ENCODE measurements around the gene PRCC.

Gene PRCC

DNA sequence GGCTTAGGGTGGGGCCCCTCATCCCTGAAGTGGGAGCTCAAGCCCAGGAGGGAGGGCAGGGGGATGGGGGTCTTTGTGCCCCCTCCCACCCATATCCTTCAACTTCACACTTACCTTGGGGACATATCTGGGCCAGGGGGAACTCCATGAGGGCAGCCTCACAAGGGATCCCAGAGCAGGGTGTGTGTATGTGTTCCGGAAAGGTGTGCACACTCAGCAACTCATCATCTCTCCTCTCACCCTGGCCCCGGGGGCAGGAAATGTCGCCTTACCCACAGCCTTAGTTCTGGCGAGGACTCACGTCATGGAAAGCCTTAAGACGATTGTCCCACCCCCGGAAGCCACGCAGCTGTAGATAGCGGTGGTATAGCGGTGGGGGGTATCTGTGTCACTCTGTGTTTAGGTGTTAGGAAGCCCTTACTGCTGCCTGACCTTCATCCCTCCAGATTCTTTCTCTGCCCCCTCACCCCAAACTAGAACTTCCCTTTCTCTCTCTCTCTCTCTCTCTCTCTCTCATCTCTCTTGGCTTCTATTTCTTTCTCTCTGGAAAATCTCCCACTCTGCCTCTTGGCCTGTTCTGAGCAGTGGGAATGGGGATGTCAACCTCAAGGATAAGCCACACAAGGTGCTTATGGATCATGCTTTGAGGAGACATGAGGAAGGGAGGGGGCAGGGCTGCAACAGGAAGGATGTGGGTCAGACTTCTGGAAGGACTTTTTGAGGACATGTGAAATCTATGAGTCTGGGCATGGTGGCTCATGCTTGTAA lies 49.4 kb downstream of the PRCC start, which contains the start of gene SH2D2A:
Gene SH2D2A, minus strand, starts transcription at position 288 of the 768 bp plus-strand sequence. Its CDS starts 140 bp downstream, at position 148.
- peak within 1 kb of the TSS; percentile 52 for H3K4me3 ChIP-seq (ENCODE audit: low read depth, low read length)

DNA sequence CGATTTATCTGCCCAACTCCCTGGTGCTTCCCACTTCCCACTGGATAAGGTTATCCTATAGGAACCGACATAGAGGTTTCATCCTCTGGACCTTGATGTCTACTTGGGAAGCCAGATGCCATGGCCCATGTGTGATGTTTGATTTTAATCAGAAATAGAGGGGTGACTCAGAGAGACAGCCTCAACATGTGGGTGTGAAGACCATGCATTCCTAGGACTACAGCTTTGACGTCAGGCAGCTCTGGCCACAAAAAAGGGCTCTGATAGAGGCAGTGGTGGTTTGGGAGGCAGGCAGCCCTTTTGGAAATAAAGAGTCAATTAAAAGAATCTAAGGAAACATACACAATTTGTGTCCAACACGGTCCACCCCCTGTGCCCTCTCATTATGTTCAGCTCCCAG lies 54.5 kb downstream of the PRCC start:
- TF ChIP-seq, protein P1, sequence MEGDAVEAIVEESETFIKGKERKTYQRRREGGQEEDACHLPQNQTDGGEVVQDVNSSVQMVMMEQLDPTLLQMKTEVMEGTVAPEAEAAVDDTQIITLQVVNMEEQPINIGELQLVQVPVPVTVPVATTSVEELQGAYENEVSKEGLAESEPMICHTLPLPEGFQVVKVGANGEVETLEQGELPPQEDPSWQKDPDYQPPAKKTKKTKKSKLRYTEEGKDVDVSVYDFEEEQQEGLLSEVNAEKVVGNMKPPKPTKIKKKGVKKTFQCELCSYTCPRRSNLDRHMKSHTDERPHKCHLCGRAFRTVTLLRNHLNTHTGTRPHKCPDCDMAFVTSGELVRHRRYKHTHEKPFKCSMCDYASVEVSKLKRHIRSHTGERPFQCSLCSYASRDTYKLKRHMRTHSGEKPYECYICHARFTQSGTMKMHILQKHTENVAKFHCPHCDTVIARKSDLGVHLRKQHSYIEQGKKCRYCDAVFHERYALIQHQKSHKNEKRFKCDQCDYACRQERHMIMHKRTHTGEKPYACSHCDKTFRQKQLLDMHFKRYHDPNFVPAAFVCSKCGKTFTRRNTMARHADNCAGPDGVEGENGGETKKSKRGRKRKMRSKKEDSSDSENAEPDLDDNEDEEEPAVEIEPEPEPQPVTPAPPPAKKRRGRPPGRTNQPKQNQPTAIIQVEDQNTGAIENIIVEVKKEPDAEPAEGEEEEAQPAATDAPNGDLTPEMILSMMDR (IDR thresholded peaks at IDR 0.05; ENCODE audit: insufficient read depth, low read depth, low read length, missing control alignments): no peak
- no peak overlapping the region for H3K4me3 ChIP-seq (ENCODE audit: low read depth, low read length)
- no peak for DNase-seq (ENCODE audit: low read depth)

More for the DNA sequence above, 49.4 kb downstream of the PRCC start, which contains the start of gene SH2D2A:
- TF ChIP-seq, protein P1 (IDR thresholded peaks at IDR 0.05; ENCODE audit: insufficient read depth, low read depth, low read length, missing control alignments): no peak
- peak; percentile 90 for DNase-seq (ENCODE audit: low read depth)

DNA sequence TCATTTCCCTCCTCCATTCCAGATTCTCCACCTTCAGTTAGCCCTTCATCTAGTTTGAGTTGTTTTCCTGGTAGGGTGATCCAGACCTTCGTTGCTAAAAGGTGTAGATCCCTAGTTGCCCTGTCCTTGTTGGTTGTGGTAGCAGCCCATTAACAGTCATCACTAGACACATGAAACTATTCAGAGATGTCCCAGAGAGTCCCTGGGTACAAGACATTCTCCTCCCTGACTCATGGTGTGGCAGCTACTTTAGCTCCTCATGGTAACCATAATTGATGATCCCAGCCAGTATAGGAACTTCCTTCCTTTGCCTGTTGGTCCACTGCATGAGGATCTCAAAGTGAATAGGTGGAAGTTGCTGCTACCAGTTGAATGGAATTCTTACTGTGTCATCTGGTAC lies 55.3 kb downstream of the PRCC start:
- TF ChIP-seq, protein P1 (IDR thresholded peaks at IDR 0.05; ENCODE audit: insufficient read depth, low read depth, low read length, missing control alignments): no peak
- H3K4me3 ChIP-seq (ENCODE audit: low read depth, low read length): no peak overlapping the region
- DNase-seq (ENCODE audit: low read depth): no peak

DNA sequence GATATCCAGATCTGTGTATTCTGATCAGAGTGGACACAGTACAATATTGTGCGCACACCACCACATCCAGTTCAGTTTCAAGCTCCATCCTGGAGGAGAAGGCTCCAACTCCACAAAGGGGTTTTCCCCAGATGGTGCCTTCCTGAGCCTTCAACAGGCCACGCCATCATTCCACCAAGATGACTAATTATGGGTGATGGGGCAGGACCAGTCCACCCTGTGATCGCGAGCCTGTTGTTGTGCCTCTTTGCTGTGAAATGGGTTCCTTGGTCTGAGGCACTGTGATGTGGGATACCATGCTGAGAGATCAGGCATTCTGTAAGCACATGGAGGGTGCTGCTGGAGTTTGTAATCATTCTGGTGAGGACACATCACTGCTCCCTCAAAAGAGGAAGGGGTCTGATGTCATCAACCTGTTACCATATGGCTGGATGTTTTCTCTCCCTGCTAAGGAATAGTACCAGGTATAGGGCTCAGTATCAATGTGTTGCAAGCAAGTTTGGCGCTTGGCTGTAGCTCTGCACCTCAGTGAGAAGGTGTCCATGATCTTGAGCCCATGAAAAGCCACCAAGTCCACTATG lies 56.0 kb downstream of the PRCC start:
- TF ChIP-seq, protein P1 (IDR thresholded peaks at IDR 0.05; ENCODE audit: insufficient read depth, low read depth, low read length, missing control alignments): no peak
- no peak for DNase-seq (ENCODE audit: low read depth)
- no peak overlapping the region for H3K4me3 ChIP-seq (ENCODE audit: low read depth, low read length)

DNA sequence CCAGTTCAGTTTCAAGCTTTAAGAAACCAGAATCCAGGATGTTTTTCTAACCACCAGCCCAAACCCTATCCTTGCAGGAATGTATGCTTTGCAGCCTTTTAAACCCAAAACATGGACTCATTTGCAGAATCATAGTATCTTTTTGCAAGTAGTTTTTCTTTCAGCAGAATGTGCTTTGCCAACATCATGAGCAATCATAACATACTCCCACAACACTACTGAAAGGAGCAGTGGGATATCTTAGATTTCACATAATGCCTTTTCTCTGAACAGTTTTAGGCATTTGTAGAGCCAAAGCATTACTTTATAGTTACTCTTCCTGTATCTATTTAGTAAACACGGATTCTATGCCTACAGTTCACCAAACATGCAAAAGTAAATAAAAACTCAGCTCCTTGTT lies 59.3 kb downstream of the PRCC start:
- TF ChIP-seq, protein P1 (IDR thresholded peaks at IDR 0.05; ENCODE audit: insufficient read depth, low read depth, low read length, missing control alignments): no peak
- no peak for DNase-seq (ENCODE audit: low read depth)
- H3K4me3 ChIP-seq (ENCODE audit: low read depth, low read length): no peak overlapping the region

DNA sequence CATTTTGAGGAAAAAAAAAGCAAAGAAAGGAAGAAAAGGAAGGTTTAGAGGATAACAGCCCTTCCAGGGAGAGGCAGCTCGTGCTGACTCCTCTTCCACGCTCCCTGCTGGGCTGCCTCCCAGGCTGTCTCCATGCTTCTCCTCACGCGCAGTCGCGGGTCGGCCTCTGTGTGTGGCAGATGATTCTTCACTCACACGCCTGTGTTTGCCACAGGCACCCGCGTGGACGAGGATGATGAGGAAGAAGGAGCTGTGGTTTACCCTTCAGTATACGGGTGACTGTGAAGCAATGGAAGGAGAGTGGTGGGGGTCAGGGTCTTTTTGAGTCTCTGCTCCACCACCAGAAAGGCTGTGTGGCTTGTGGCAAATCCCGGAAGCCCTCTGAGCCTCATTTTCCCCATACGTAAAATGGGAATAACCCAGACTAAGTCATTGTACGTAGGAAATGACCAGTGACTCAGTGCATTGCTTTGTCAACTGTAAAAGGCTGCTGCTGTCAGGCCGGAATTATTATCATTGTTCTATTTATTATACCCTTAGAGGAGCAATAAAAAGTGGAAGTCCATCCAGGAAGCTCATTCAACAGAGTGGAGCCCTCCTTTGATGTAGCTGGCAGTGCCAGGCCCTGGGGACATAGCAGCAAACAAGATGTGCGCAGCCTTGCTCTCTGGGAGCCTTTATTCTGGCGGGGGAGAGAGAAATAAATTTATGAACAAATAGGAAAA lies 61.2 kb downstream of the PRCC start:
- TF ChIP-seq, protein P1 (IDR thresholded peaks at IDR 0.05; ENCODE audit: insufficient read depth, low read depth, low read length, missing control alignments): no peak
- no peak overlapping the region for H3K4me3 ChIP-seq (ENCODE audit: low read depth, low read length)
- DNase-seq (ENCODE audit: low read depth): no peak

All from GM12865 (cell line).